HL-60/S4 (cell line): ENCODE data around the gene EXD3.
"Not testable (repeated sequence)": the region's sequence is repeated elsewhere in the genome, so short reads cannot be mapped to it uniquely, and the experiment has no call there.

Experiments
- in situ Hi-C: fragments of 300-500 bp; cut with MboI; formaldehyde crosslinking; loops from 2 replicates; pipeline ENCODE4 v1.14.3; 2022; ENCODE audit warnings: low sequenced_read_pairs

The EXD3 gene

DNA sequence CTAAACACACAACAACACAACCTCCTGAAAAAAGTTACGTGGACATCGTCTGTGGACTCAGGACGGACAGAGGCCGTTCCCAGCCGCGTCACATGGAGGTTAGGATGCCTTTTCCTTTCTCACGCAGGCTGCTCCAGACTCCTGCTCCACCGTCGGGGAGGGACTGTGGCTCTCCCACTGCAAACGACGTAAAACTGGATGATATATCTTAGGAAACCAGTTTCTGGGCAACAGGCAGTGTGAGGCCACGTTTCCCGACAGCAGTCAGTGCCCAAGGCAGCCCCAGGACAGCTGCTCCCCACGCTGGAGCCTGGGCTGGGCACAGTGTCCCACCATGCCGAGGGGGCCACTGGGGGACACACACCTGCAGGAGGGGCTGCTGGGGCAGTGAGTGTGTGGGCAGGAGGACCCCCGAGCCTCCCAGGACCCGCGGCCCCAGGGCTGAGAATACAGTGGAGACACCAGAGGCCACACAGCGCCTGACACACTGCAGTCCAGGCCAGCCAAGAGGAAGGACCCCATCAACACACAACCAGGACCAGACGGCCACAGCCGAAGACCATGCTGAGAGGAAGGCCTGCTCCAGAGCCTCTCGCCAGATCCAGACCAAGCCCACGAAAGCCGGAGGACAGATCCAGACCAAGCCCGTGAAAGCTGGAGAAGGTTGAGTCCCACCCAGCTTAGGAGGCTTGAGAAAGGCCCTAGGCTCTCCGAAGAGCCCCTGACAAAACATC, 26.2 kb downstream of the EXD3 start:
- in situ Hi-C loops = no loop called here

DNA sequence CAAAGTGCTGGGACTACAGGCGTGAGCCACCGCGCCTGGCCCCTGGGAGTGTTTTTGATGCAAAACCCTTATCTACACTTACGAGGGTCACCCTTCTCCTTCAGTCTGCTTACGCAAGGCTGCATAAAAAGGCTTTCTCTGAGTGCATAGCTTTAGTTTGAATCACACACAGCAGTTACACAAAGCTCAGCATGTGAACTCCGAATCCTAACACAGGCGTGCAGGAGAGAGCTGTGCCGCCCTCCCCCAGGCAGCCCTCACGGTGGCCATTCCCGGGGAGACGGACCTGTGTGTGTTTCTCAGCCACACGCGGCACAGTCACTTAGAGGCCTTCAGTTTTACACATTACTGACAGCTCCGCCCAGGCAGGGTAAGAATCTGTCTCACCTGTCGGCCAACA, 26.7 kb downstream of the EXD3 start:
- in situ Hi-C loops = no loop called here

DNA sequence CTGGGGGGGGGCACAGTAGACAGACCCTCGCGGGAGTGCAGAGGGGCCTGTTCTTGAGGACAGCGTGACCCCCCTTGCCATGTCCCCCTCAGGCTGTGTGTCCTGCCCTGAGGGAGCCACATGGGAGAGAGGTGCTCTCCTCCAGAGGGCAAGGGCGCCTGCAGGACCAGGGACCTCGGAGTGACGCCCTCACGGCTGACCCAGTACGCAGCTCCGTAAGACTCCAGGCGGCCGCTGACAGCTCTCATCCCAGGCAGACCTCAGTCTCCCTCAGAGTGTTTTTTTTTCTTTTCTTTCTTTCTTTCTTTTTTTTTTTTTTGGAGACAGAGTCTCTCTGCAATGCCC, 27.3 kb downstream of the EXD3 start:
- in situ Hi-C loops = no loop called here

DNA sequence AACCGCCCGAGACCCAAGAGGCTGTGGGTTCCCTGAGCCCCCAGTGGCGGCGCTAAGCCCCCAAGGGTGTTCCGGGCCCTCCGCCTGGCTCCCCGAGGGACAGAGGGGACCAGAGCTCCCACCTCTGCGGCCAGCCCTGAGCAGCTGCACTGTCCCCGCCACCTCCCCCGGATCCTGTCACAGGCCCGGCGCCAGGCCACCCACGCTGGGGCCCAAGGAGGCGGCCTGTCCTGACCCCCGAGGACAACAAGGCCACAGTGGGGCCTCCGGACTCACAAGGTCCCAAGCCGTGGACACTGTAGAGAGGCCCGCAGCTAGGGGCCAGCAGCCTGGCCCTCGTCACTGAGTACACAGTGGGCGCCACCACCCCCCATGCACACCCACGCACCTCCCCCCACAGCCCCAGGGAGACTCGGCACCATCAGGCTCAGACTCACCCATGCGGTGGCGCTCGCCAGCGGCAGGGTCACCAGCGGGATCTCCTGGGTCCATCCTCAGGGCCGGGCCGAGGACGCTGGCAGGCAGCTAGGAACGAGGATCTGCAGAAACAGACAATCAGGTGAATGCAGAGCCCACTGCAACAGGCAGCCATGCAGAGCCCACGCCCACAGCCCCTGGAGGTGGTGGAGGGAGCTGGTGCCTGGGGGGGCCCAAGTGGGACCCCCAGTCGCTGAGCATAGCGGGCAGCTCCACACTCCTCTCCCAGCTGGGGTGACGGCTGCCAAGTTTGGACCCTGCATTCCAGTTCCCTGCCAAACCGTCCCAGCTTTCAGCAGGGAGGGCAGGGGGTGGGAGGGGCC, 27.9 kb downstream of the EXD3 start:
- in situ Hi-C loops = no loop called here

GRCh38 chr9:137393176-137394150, 29.5 kb downstream of the EXD3 start:
- in situ Hi-C loops = no loop called here

GRCh38 chr9:137392232-137393007, 30.5 kb downstream of the EXD3 start:
- in situ Hi-C loops = no loop called here

DNA sequence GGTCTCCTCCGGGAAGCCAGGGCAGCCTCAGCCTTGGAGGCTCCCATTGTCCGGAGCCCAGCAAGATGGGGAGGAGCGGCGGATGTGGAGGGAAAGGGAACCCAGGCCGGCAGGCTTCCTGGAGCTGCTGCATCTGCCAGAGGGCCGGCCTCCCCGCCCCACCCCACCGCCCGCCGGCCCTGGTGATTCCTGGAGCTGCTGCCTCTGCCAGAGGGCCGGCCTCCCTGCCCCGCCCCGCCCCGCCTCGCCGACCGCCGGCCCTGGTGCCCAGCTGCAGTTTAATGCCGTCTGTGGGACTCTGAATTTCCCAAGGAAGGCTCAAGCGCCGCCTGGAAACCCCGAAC, 31.6 kb downstream of the EXD3 start:
- in situ Hi-C loops = no loop called here

DNA sequence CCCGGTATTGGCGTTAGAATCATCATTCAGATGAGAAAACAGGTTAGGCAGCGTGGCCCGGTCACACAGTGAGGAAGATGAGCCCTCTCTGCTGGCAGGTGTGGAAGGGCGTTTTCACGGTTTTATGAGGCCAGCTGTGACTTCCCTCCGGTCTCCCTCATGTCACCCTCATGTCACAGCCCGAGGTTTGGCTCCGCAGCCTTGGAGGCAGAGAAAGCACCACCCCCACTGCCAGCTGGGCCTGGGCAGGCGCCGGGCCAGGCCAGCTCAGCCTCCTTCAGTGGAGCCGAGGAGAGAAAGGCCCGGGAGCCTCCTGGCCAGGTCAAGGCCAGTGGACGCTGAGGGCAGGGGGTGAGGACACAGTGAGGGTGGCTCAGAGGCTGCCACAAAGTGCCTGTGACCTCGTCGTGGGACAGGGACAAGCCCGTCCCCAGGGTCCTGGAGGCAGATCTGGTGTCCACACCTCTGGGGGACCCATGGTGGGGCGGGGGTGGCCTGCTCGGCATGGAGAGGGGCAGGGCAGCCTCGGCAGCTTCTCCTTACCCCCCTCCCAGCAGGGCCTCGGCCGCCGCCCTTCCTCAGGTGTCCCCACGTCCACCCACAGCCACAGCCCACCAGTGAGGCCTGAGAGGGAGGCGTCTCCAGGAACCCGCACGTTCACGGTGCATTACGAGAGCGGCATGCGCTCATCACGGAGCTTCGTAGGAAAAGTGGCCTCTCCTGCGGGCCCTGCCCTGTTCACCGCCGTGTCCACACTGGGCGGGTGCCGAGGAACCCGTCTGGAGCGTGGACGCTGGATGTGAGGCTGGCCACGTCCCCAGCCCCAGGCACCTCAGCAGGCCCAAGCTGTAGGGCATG, 32.2 kb downstream of the EXD3 start:
- in situ Hi-C loops = no loop called here

GRCh38 chr9:137389428-137389746, 33.6 kb downstream of the EXD3 start:
- in situ Hi-C loops = no loop called here

DNA sequence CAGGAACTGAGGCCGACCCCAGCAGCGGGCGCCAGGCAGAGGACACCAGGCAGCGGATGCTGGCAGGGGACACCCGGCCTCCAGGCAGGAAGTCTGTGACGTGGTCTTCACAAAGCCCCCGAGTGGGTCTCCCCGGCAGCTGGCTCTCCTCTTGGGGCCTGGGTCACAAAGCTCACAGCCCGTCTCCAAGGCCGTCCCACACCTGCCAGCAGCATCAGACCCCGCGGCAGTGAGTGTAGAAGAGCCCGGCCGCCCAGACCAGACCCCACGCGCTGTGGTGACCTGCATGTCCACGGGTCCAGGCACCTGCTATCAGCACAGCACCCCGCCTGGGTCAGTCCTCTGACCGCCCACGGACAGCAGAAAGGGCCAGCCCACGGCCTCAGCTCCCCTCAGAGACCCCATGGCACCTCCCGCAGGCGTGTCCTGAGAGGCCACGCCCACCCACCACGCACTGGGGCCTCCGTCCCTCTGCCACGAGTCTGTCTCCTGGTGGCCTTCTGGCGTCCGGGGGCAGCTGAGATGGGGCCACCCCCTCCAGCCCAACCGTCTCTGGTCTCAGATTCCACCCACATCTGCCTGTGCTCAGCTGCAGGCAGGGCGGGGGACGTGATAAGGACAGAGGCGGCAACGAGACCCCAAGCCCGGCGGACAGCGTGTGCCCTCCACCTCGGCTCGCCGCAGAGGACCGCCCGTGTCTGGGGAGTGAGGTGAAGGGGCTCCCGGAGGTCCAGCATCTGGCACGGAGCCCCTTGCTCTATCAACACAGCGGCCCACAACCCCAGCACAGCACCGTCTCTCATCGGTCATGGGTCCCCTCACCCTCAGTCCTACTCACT, 34.2 kb downstream of the EXD3 start:
- in situ Hi-C loops = no loop called here

GRCh38 chr9:137387891-137388560, 34.9 kb downstream of the EXD3 start:
- in situ Hi-C loops = no loop called here

- in situ Hi-C loops = no loop called here
Measured at GRCh38 chr9:137387114-137387890, 35.7 kb downstream of the EXD3 start.

- in situ Hi-C loops = not testable (repeated sequence)
Measured at GRCh38 chr9:137386507-137387113, 36.4 kb downstream of the EXD3 start.

DNA sequence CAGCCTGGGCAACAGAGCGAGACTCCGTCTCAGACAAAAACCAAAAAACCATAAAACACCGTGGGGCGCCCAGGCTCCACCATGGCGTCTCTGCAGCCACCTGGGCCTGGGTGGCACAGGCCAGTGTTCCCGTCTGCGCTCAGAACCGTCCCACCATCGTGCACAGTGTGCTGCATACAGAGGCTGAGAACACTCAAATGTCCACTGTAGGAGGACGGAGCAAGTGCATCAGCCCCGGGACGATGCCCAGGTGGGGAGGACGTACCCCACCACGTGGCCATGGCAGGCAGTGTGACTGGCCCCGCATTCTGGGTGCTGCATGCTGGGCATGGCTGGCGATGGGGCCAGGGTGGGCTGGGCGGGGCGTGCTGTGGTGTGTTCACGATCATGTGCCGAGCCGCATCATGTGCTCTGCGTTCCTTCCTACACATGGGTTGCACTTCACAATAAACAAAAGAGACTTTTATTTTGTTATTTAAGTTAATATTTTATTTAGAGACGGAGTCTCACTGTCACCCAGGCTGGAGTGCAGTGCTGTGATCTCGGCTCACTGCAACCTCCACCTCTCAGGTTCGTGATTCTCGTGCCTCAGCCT, 37.8 kb downstream of the EXD3 start:
- in situ Hi-C loops = no loop called here

DNA sequence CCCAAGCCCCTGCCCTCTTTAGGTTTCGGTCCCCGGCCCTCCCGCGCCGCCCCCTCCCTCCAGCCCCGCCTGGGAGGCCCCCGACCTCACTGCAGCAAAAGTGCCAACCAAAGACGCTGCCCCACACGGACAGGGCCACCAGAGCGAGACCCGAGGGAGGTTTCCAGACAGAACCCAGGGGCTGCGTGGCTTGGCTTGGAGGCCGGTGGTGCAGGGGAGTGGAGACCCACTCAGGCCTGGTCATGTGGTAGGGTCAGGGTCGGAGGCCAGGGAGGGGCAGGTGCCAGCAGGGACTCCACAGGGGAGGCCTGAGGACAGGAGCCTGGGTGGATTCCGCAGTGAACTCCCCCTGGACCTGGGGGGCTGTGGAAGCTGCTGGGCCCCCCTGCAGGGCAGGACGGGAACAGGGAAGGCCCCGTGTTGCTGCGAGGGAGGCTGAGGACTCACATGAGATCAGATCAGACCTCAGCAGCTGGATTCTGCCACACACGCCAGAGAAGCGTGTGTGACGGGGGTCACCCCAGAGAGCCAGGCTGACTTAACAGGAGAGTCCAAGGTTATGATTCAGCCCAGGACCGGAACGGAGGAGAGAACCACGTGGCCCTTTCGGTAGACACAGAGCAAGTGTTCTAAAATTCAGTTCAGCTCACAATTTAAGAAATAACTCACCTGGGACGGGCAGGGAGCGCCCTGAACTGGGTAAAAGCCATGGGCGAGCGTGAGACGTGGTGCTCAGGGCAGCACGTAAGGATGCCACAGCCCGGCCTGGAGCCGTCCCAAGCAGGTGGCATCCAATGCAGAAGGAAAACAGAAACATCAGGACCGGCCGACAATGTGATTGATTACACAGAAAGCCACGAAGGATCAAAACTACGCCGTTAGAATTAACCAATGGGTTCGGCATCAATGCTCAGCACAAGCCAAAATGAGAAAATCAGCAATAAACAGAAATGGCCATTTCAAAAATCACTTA, 38.9 kb downstream of the EXD3 start:
- in situ Hi-C loops = no loop called here
